HG03103 (cell line): ENCODE measurements around the gene BBS1.
A peak's percentile ranks its signal among the peaks of the same experiment; 100 is the strongest.

Experiments used
- ATAC-seq: cut with Tn5 transposase; IDR thresholded peaks from one replicate; pipeline ENCODE4 v1.9.1; 2021; ENCODE audit warnings: low read depth; ENCODE audit not compliant: unreplicated experiment

The BBS1 gene

DNA sequence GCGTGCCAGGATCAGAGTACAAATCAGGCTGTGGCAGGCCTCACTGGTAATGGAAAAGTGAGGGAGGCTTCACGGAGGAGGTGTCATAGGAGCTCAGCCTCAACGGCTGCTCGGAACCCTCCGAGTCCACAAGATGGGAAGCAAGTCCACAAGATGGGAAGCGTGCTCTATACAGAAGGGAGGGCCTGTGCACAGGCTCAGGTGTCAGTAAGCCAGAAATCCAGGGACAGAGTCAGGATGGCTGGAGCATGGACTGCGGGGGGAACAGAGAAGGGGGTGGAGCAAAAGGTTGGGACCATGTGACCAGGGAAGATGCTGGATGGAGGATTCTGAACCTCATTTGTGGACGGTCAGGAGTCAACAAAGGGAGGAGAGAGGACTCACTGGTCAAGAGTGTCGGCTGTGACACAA lies 33.6 kb upstream of the BBS1 start:
- no peak for ATAC-seq

DNA sequence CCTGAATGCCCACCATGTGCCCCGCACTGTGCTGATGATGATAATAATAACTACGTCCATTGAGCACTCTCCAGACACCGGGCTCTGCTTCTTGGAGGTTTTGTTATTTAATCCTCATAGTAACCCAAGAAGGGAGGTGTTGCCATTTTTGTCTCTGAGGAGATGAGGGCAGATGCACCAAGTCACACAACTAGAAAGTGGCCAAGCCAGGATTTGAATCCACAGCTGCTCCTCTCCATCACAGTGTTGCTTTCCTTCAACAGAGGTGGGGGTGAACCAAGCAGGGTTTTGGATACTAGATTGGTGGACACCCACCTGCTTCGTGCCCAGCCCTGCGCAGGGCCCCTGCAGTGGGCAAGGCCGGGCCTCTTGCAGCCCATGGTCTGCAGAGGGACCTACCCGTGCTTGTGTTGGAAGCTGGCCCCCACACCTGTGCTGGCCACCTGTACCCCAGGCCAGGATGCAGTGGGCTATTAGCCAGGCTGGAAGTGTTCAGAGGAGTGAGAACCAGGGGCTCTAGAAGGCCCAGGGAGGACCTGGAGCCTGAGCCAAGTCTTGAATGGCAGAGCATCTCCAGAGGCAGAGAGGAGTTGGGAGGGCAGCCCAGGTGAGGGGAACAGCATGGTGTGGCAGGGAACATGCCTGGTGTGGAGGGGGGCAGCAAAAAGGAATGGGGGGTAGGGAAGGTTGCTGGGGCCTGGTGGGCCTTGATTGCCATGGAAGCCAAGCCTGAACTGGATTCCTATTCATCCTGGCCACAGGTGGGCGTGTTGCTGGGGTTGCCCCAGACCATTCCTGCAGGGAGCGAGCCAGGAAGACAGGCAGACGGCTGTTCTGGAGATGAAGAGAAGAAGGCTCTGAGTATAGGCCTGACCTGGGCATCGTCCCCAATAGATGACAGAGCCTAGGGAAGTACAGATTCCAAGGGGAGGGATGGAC lies 32.9 kb upstream of the BBS1 start:
- no peak for ATAC-seq

GRCh38 chr11:66478729-66479393 lies 31.6 kb upstream of the BBS1 start:
- ATAC-seq = no peak

DNA sequence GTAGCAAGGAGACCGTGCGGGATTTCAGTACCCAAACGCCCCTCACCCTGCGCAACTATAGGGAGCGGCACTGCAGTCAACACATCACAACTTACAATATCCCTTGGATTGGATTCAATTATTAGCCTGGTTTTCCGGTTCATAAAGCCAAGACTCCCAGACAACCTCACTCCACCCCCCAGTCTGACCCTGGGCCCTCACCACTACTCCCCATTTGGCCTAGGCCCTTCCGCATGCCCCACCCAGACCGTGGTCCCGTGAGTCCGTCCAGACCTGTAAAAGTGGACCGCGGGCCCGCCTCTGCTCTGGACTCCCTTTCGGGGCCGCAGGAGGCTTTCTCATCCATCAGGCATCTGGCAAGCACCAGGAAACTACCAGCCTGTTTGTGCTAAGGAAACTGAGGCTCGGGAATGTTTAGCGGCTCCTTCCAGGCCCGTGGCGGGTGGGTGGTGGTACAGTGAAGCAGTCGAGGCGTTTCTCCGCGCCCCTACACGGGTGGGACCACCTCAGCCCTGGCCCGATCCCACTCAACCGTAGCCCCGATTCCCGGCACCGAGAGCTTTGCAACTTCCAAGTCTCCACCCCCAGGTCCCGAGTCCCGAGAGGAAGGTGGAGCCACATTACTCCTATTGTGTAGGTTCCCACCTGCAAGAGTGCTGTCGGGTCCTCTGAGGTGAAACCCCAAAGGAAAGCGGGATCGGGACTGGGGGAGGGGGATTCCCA lies 30.9 kb upstream of the BBS1 start:
- ATAC-seq = no peak

- ATAC-seq = peak; percentile 82
These were observed 30.1 kb upstream of the BBS1 start, which contains the start of gene DPP3 for GRCh38 chr11:66480117-66480938. Gene DPP3 (plus strand): TSS chr11:66480434. CDS start chr11:66482201, 1,767 bp downstream.

GRCh38 chr11:66484806-66485380 lies 25.5 kb upstream of the BBS1 start:
- no peak for ATAC-seq

DNA sequence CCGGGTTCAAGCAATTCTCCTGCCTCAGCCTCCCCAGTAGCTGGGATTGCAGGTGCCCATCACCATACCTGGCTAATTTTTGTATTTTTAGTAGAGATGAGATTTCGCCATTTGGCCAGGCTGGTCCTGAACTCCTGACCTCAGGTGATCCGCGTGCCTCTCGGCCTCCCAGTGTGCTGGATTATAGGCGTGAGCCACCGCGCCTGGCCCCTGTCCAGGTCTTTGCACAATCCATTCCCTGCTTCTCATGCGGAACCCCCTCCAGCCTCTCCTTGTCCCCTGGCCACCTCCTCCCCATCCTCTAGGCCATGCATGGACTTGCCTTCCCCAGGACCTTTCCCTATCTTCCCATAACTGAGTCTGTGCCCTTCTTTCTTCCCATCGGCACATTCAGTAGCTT lies 21.5 kb upstream of the BBS1 start:
- no peak for ATAC-seq

- ATAC-seq = no peak
These were observed 20.8 kb upstream of the BBS1 start for GRCh38 chr11:66489636-66490035.

DNA sequence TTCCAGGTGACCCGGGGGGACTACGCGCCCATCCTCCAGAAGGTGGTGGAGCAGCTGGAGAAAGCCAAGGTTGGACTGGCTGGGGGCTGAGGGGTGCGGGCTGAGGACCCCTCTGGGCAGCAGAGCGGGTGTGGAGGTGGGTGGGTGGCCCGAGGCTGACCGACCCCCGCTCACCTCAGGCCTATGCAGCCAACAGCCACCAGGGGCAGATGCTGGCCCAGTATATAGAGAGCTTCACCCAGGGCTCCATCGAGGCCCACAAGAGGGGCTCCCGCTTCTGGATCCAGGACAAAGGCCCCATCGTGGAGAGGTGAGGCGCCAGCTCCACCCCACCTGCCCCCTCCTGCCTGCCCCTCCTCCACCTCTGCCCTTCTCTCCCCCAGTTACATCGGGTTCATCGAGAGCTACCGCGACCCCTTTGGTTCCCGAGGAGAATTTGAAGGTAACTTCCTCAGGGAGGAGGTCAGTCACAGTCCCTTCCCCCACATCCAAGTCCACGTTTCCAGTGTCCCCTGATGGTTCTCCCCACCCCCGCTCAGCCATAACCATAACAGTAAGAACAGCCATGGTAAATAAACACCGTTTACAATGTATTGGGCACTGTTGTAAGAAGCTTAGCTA lies 19.0 kb upstream of the BBS1 start:
- no peak for ATAC-seq

DNA sequence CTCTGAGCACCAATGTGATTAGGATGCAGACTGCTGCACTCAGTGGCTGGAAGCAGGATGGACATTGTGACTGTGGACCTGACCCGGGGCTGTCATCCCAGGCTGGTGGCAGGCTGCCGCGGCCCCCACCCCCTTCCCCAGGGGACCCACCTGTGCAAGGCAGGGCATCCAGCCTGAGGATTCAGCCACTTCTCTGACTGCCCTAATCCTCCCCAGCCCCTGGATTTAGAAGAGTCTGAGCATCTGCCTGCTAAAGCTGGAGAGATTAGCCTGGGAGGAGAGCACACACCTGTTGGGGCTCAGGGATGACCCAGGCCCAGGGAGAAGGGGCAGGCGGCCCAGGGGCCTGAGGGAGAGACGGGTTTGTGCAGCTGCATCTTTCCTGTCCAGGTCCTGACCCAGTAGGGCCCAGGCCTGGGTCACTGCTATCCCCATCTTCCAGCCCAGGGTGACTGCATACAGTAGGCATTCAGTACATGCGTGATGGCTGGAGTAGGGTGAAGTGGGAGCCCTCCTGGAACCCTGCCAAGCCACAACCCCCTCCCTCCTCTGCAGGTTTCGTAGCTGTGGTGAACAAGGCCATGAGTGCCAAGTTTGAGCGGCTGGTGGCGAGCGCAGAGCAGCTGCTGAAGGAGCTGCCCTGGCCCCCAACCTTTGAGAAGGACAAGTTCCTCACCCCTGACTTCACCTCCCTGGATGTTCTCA lies 18.1 kb upstream of the BBS1 start:
- ATAC-seq = no peak

DNA sequence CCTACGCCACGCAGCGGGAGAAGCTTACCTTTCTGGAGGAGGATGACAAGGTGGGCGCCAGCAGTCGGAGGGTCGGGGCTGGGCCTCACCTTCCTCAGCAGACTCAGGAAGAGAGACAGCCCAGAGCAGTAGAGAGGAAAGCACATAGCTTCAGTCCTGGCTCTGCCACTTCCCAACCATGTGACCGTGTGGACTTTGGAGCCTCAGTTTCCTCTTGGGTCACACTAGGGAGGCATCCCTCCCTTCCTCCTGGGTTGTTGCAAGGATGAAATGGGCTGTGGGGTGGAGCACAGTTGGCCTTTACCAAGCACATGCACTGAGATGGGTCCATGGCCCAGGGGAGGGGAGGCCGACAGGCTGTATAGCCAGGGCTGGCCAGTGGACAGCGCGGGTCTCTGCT lies 17.3 kb upstream of the BBS1 start:
- ATAC-seq = no peak

GRCh38 chr11:66494458-66494857 lies 16.0 kb upstream of the BBS1 start:
- no peak for ATAC-seq

DNA sequence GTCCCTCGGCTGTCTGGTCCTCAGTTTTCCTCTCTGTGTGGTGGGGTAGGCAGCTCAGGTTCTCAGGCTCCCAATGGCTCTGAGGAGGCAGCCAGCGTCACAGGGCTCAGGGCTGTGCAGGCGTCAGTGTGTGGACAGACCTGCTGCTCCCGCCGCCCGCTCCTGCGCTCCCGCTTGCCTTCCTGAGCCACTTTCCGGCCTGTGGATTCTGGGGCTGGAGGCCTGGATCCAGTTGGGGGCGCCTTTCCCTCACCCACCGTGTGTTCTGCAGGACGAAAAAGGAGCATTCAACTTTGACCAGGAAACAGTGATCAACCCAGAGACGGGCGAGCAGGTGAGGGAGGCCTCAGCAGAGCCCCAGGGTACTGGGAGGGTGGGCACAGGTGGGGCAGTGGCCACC lies 15.5 kb upstream of the BBS1 start:
- ATAC-seq = no peak

DNA sequence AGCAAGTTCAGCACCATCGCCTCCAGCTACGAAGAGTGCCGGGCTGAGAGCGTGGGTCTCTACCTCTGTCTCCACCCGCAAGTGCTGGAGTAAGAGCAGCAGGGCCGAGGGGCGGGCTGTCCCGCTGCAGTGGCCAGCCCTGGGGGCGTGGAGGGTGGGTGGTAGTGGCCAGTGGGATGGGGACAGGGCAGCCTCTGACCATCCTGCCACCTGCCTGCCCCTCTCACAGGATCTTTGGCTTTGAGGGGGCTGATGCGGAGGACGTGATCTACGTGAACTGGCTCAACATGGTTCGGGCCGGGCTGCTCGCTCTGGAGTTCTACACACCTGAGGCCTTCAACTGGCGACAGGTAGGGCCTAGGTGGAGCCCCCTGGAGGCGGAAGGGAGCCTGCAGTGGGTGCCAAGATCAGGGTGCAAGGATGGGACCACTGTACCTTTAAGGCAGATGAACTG lies 15.0 kb upstream of the BBS1 start:
- no peak for ATAC-seq

GRCh38 chr11:66497206-66497605 lies 13.2 kb upstream of the BBS1 start:
- ATAC-seq = no peak

DNA sequence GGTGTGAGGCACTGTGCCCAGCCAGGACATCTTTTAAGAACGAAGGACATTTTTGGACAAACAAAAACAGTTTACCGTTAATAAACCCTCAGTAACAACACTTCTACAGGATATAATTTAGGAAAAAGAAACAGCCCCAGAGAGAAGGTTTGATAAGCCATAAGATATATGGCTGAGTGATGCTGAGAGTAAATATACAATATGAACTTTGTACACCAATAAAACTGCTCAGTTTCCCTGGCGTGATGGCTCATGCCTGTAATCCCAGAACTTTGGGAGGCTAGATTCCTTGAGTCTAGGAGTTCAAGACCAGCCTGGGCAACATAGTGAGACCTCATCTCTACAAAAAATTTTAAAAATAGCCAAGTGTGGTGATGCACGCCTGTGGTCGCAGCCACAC lies 11.9 kb upstream of the BBS1 start:
- no peak for ATAC-seq

GRCh38 chr11:66505276-66505816 lies 5.1 kb upstream of the BBS1 start:
- no peak for ATAC-seq

DNA sequence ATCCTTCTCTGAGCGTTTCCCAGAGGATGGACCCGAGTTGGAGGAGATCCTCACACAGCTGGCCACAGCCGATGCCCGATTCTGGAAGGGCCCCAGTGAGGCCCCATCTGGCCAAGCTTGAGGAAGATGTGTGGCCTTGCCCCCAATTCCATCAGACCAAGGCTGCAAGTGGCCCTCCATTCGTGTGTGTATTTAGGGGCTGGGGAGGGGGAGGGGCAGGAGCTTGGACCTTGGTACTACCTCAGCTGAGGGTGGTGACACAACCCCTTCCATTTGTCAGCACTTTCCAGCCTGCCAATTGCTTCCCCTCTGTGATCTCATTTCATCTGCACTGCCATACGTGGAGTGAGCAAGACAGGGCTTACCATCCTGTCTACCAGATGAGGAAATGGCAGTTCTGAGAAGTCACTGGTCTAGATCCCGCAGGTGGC lies 1.3 kb upstream of the BBS1 start:
- no peak for ATAC-seq

- no peak for ATAC-seq
These were observed 530 bp downstream of the BBS1 start for GRCh38 chr11:66510990-66511339.
